Measurements from ENCODE around the gene NFIB.

The NFIB gene

DNA sequence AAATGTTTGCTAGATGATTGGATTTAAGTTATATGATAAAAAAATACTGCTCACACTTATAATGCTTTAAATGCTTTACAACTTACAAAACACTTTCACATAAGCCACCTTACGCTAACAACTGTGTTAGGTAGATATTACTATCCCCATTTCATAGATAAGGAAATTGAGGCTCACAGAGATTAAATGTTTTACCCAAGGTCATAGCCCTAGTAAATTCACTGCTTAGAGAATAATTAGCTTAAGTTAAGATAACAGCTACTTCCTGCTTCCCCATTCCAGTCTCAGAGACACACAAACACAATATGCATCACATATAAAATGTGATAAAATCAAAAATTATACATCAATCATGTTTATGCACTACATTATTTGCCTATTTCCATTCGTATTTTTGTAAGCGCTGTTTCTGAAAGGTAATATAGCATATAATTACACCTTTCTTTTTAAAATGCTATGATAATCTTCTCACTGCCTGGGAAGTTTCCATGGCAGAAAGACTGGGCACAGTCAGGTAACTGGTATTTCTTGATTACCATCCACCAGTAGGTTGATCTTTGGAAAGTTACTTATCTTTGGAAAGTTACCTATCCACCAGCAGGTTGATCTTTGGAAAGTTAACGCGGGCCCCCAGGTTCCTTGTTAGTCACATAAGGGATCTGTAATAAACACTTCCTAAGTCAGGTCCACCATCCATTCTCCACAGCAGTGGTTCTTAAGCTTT is 101.1 kb downstream of the NFIB start:
- DNase-seq (ENCODE audit: low read depth), result no peak

DNA sequence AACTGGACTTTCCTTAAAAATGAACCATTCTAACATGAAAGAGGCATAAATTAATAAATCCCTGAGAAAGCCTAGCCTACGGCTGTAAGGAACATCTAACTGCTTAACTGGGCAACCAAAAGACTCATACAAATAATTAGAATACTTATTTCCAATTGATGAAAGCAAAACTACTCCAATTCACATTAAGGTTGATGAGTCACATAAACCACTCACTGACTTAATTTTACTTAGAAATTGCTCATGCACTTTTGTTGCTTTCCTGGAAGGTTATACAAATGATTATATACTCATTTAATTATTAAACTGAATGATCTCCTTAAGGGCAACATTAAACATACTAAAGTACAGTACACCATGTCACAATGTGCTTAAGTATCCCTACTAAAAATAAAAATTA is 101.9 kb downstream of the NFIB start:
- no peak for DNase-seq (ENCODE audit: low read depth)

DNA sequence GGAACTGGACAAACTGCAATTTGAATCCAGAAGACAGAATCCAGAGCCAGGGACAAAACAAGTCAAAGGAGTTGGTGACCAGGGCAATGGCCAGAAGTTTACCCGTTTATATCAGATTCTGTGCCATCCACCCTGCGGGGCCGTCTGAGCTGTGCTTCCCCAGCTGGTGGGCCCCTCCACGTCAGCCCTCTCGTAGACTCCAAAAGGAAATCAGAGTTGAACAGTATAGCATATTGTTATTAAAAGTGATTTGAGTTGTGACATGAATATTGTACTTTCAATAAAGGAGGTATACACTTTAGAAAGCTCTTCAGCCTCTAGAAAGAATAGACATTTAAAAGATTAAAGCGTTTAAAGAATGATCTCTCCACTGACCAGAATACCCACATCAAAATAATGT is 102.4 kb downstream of the NFIB start:
- no peak for DNase-seq (ENCODE audit: low read depth)

DNA sequence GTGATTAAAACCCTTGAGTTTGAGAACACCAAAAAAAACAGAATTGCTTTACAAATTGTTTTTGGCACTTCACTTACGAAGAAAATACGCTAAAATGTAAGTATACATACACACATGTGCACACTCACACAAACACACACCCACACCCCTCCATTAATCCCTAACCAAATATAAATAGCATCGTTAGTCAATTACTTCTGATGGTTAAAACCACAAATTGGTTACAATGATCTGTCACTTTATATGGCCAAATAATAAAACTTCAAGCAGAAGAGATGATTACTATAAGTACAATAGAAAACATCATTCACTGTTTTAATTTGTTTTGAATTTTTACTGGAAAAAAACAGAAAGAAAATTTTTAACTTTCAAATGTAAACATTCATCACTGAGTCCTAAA is 103.5 kb downstream of the NFIB start:
- no peak for DNase-seq (ENCODE audit: low read depth)

DNA sequence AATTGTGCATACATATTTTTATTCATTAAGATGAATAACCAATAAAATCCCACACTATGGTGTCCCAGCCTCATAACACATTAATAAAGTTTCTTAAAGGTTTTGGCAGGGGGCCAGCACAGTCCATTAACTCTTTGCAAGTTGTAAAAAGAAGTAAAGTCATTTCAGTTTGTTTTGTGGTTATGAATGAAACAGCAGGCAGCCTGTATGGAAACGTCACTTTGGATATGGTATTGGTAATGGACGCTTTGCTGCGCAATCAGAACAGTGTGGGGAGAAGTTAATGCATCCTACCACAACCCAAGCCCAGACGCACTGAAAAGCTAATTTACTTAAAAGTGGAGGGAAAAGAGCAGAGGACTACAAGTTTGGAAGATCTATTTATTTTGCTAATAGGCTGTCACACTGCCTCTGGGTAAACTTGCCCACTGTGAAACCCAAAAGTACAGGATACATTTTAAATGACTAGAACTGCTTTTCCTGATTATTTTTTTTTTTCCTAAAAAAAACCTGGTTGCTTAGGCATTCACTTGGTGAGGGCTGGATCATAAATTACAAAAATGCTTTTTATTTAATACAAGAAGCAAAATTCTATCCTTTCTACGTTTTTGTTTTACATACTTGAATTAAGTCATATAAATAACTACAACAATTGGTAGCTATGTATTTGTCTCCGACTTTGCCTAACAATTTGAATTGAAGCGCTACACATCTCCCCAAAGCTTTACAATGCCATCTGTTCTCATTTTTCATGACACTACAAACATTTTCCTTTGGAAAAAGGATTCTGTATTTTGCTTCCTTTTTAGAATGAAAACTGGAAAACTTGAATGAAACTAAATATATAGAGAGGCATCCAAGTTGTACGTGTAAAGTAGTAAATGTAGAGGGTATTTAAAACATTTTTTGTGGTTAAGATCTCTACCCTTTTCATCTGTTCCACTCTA is 104.3 kb downstream of the NFIB start:
- DNase-seq (ENCODE audit: low read depth), result no peak

DNA sequence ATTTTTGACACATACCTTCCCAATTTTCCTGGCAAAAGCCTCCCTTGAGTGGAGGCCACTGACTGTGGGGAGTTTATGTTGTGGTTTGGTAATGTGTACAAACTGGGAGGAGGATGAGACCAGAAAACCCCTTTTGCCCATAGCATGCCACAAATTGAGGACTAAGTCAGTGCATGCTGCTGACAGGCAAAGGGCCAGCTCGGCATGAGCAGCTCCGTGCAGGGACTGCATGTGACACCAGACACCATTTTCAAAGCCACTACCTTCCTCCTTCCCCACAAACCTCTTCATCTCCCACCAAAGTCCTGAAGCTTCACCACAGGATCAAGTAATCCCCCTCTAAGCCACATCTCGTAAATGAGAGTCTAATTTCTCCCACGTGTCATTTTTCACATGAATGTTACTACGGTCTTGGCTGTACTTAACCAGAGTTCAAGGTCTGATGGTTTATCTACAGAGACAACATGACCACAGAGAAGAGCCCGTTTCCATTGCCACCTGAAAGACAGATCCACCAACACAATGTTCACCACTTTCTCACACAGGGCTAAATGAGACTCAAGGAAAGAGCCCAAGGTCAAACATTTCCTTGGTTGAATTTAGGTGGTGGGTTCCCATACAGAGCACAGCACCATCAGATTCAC is 106.5 kb downstream of the NFIB start:
- no peak for DNase-seq (ENCODE audit: low read depth)

DNA sequence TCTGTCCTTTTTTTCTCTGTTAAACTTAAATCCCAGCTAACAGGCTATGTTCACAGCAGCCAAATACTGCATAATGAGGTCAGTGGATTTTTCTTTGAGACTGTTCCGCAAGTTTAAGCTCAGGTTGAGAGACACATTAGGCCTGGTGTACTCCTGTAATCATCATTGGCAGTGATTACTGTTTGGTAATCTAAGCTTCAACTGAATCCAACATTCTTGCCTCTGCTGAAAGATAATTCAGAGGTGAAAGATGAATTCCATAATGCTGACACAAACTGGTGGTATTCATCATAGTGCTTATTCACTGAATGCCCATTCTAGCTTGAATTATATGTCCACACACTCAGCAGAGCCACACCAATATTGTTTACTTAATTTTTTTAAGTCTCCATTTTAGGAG is 108.5 kb downstream of the NFIB start:
- DNase-seq (ENCODE audit: low read depth), result no peak

DNA sequence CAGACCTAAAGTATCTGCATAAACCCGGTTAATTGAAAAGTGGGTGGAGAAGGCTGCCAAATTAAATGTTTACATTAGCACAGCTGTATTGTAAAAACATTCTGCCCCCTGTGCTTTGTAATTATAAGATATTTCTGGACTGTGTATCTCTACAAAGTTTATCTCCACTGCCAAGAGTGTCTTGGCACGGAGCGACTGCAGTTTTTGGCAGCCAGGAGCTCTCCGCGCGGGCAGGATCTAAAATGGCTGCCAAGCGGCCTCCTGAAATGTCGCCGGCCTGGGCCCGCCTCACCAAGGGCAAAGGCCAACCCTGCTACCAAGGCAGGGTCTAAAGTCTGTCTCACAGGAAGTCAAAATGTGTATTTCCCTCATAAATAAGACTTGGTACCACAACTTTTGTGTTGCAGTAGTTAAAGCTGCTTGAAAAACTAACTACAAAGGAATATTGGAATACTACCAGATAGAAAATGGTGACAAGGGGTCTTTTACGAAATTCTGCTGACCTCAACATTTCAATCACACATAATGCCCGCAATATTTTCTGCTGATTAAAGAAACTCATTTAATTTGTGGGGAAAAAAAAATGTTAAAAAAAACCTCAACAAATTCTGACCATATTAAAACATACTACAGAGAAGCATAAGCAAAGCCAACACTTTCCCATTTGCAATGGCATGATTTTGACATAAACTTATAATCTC is 110.4 kb downstream of the NFIB start:
- no peak for DNase-seq (ENCODE audit: low read depth)

DNA sequence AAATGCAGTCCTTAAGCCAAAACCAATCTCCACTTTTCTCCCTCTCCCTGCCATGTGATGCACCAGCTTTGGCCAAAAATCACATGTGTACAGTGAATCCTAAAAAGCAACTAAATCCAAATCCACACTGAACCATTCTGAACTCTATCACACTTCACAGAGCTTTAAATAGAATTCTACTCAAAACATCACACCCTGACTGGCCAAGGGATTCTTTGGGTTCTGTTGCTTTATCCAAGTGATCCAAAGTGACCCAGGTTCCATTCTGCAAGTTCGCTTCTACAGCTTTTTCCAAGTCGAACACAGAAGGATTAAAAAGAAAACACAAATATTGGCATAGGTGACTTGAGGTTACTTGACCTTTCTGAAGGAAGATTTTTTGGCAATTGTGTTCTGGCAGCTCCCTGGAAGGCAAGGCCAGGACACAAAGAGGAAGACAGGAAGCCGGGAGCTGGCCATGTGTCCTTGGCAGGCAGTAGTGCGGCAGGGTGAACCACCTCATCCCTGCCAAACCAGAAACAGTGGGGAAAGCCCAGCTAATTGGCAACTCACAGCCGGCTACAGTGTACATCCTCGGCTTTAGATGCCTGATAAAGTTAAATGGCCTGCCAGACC is 115.0 kb downstream of the NFIB start:
- no peak for DNase-seq (ENCODE audit: low read depth)

DNA sequence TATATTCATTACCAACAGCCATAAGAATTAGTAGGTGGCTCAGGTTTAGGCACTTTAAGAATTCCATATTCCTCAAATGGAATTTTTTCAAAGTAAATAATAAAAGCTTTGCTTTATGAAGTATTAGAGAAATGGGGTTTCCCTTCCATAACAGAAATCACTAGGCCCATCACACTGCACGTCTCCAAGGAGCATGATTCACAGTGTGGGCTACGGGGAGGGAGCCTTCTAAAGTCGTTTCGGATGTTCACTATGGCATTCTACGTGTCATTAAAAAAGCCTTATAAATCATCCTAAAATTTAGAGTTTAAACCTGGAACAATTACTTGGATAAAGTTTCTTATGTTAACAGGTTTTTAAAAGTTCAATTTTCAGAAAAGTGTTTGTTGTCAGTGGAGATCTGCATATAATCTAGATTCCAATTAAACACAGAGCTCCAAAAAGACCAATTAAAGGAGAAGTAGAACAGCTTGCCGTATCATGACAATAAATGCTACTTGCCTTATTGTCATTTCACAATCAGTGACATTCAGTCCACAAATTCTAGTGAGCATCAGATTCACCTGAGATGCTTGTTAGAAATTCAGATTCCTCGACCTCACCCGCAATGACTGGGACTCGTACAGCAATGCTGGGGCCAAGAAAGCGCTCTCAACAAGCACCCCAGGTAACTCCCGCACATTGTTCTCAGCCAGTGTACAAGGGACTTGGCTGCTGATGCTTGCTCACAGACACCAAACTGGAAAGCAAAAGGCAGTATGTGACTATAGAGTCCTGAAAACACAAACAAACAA is 115.7 kb downstream of the NFIB start:
- DNase-seq (ENCODE audit: low read depth), result no peak

DNA sequence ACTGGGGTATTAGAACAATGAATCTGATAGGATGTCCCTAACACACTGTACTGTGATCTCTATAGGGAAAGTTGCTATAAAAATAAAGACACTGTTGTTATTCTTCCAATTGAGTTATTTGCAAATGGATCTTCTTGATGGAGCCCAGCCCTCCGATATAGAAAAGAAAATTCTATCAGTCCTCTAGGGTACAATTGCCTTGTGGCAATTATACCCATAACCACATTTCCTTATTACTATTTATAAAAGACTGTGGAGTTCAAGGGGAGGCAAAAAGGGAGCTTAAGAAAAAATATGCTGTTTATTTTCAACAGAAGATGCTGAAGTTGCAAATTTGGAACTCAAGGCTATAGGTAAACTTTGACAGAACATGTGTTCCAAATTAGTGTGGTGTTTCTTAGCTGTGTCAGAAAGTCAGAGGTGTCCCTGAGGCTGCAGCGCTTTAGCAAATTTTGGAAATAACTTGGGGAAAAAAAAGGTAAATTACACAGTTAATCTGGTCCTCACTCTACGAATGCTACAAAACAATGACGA is 116.5 kb downstream of the NFIB start:
- DNase-seq (ENCODE audit: low read depth), result no peak

DNA sequence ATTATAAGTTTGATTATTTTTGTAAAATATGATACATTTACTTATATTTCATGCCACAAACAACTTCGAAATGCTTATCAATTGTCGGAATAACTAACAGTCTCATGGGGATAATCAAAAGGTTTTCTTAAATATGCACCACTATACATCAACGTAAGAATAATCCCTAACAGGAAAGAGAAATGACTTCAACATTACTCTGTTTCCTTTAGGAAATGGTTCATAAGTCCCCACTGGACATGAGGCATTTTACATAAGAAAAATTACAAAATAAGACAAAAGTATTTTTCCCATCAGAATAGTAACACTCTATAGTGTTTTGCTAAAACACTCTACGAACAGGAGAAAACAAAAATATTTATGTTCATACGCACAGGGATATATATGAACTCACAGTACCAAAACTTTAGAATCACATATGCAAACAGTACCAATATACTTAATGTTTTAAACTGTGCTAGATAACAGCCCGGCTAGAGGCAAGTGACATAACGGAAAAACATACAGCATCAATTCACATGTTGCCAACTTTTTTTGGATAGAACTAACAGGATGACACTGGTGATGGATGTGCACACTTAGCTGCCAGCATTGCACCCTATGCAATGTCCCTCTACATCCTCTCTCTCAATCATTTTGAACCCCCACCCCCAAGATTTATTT is 120.5 kb downstream of the NFIB start:
- no peak for DNase-seq (ENCODE audit: low read depth)

DNA sequence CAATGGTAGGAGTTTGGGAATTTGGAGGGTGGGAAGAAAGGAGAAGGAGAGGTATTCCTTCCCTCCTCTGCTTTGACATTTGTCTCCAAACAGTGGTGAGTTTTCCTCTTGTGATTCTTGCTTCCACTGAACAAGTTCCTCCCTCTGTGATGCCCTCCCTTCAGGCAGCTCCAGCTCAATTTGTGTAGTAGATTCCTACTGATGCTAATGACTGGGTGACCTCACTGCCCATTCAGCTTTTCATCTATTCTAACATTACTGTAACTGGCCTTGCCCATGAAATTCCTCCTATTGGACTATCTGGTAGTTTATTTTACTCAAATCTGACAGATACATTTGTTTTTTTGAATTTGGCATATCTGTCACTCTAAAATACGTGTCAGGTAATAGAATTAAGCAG is 121.4 kb downstream of the NFIB start:
- no peak for DNase-seq (ENCODE audit: low read depth)

DNA sequence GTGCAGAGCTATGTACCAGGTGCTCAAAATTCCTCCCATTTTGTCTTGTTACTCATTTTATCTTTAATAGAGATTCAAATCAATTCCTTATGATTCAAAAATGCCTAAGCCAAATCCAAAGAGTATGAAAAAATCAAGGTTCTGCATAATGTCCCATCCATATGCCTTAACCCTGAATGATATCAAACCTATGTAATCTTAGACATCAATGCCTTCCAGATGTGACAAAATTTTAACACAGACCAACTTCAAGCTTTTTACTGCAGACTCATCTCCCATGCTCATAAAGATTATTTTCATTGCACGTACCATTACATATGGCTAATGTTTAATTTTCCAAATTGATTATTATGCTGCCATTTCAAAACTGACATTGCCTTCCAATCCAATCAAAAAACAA is 122.4 kb downstream of the NFIB start:
- DNase-seq (ENCODE audit: low read depth), result no peak

DNA sequence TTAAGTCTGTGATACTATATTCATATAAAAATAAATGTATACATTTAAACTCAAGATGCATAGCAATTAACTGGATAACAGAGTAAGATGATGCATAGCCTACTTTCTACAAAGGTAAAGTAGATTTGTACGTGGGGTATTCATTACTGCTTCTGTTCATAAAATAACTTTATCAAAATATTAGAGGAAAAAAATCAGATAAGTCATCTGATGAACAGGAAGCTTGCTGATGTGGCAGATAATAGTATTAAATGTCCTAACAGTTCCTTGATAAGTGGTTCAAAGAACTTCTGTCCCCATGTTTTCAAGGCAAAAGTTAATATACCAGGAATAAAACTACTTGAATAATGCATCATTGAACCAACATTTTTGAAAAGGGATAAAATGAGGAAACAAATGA is 123.7 kb downstream of the NFIB start:
- no peak for DNase-seq (ENCODE audit: low read depth)

DNA sequence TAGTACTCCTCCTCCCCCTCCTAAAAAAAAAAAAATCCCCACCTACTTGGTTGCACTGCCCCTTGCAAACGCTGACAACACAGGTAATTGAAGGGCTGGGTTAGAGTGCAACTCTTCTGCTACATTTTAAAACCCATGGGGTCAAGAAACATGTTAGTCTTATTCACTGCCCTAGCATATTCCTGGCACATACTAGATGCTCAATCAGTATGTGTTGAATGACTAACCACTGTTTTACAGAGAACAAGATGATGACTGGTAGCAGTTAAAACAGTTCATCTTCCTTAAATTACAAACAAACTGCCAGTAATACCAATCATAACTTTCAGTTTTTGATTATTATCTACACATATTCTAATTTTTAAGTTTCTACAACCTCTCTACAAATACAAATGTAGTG is 124.4 kb downstream of the NFIB start:
- DNase-seq (ENCODE audit: low read depth), result no peak

DNA sequence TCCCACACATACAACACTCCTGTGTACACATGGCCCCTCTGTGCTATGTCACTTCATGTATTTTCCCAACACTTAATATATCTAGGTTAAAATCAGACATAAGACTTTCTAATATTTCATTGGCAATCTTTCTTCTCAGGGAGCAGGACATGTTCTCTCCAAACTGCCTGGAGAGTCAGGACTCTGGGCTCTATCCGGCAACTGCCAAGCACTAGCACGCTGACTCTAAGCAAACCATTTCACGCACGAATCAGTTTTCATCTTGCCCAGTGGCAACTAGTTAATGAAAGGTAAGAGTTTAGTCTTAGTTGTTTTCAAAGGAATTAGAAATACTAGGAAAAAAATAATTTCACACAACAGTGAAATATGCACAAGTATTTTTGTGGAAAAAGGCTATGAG is 124.8 kb downstream of the NFIB start:
- no peak for DNase-seq (ENCODE audit: low read depth)

DNA sequence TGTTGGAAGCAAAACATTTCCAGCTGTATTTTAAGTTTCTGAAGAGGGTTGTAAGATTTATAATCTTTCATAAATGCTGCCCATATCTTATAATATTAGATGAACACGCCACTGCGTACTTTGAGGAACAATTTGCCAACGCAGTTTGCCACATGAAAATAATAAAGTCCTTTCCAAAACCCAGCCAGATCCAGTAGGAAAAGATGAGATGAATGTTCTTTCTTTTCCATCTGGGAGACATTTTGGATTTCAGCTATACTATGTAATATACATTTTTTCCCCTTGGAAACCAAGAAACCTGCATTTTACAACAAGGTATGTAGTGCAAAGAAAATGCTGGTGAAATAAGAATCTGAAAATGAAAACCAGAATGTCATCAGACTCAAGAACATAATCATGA is 125.4 kb downstream of the NFIB start:
- DNase-seq (ENCODE audit: low read depth), result no peak

DNA sequence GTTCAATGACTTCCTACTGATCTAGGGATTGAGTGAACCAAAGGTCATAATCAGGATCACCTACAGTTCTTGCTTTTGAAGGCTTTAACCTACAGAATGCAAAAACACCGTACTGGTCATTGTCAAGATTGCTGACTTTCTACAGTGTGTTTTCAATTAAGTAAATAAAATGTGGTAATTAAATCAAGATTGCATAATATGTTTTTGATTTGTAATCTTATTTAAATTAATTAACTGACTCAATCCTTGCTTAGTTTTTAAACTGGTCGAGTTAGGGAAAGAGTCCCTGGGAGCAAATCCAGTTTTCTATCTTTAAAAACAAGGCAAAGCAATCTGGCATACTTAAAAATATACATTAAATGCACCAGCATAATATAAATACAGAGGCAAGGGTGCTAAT is 125.9 kb downstream of the NFIB start:
- no peak for DNase-seq (ENCODE audit: low read depth)

DNA sequence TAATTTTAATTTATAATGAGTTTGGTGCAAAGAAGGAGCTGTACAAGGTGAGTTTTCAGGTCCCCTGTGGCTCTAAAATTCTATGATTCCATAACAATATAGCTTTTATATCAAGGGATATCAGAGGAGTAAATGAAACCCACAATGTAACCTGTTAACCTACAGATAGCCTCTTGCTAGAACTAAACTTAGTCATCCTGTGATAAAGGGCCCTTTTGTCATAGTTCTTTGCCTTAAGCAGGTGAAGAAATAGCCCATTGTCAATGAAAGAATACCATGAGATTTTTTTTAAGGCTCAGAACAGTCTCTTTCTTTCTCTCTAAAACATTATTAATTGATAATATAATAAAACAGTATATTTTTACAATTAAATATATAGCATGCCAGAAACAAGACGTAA is 127.8 kb downstream of the NFIB start:
- no peak for DNase-seq (ENCODE audit: low read depth)

Measured in activated T-cell treated with anti-CD3 and anti-CD28 coated beads for 1 hour (primary cell).